ENCODE results near the gene TET2.

The TET2 gene

GRCh38 chr4:105236202-105236915 lies 89.7 kb downstream of the TET2 start:
- no peak for TF ChIP-seq CTCF (conservative IDR thresholded peaks at IDR 0.05)
- no peak overlapping the region for H3K27ac ChIP-seq

GRCh38 chr4:105236916-105237311 lies 90.2 kb downstream of the TET2 start:
- no peak overlapping the region for H3K27ac ChIP-seq
- no peak for TF ChIP-seq CTCF (conservative IDR thresholded peaks at IDR 0.05)

GRCh38 chr4:105240037-105240436 lies 93.4 kb downstream of the TET2 start:
- TF ChIP-seq CTCF (conservative IDR thresholded peaks at IDR 0.05), result no peak
- H3K27ac ChIP-seq, result no peak overlapping the region

GRCh38 chr4:105241451-105241850 lies 94.8 kb downstream of the TET2 start:
- no peak for TF ChIP-seq CTCF (conservative IDR thresholded peaks at IDR 0.05)
- no peak overlapping the region for H3K27ac ChIP-seq

- H3K27ac ChIP-seq, result no peak overlapping the region
- TF ChIP-seq CTCF (conservative IDR thresholded peaks at IDR 0.05), result no peak
These were observed 96.8 kb downstream of the TET2 start for GRCh38 chr4:105243446-105243845.

GRCh38 chr4:105246712-105247111 lies 100.0 kb downstream of the TET2 start:
- no peak for TF ChIP-seq CTCF (conservative IDR thresholded peaks at IDR 0.05)
- no peak overlapping the region for H3K27ac ChIP-seq

- TF ChIP-seq CTCF (conservative IDR thresholded peaks at IDR 0.05), result no peak
These were observed 101.9 kb downstream of the TET2 start for GRCh38 chr4:105248613-105249012.

More at GRCh38 chr4:105248613-105249012, 101.9 kb downstream of the TET2 start:
- no peak overlapping the region for H3K27ac ChIP-seq

Data from VCaP (cell line).